HepG2 (cell line): ENCODE measurements around the gene TRIM25.

Experiments used
- CREB1 ChIP-seq, 2 experiments: fragments of 450-650 bp in 1 of 2; IDR thresholded peaks; 2 replicates each; pipeline ENCODE4 v1.6.1; 2016 to 2017; ENCODE audit warnings: control low read depth in 1 of 2, mild to moderate bottlenecking in 1 of 2, missing compliant biosample characterization in 1 of 2, missing genetic modification characterization in 1 of 2
- FOSL2 ChIP-seq: sonication (generic); formaldehyde crosslinking; IDR thresholded peaks from 2 replicates; pipeline ENCODE4 v1.4.0; 2020; ENCODE audit warnings: missing genetic modification reagents
- GTF2F1 ChIP-seq: fragments of 150-350 bp; IDR thresholded peaks from 2 replicates; pipeline ENCODE4 v1.6.1; 2014; ENCODE audit warnings: low read length
- KLF15 ChIP-seq: sonication (generic); formaldehyde crosslinking; IDR thresholded peaks from 2 replicates; pipeline ENCODE4 v1.8.1; 2023; ENCODE audit warnings: borderline replicate concordance, mild to moderate bottlenecking, inconsistent platforms, missing genetic modification reagents, mixed read lengths
- MAX ChIP-seq: IDR thresholded peaks from 2 replicates; pipeline ENCODE4 v1.6.1; 2012; ENCODE audit warnings: inconsistent platforms
- MEIS1 ChIP-seq: sonication (generic); formaldehyde crosslinking; IDR thresholded peaks from 2 replicates; pipeline ENCODE4 v1.9.0; 2021; ENCODE audit warnings: mild to moderate bottlenecking, missing genetic modification reagents, moderate library complexity, borderline replicate concordance
- MIER3 ChIP-seq: IDR thresholded peaks from 2 replicates; pipeline ENCODE4 v1.6.1; 2016; ENCODE audit warnings: missing compliant biosample characterization, borderline replicate concordance
- NR1H2 ChIP-seq: sonication (generic); formaldehyde crosslinking; IDR thresholded peaks from 2 replicates; pipeline ENCODE4 v1.8.1; 2022; ENCODE audit warnings: low read depth, missing genetic modification reagents, borderline replicate concordance
- SYNCRIP ChIP-seq: fragments of 200-400 bp; formaldehyde crosslinking; IDR thresholded peaks from 2 replicates; pipeline ENCODE4 v1.6.1; 2018; ENCODE audit warnings: mild to moderate bottlenecking, low read depth, low read length; ENCODE audit not compliant: insufficient read depth
- ZNF253 ChIP-seq: sonication (generic); formaldehyde crosslinking; IDR thresholded peaks from 2 replicates; pipeline ENCODE4 v1.8.0; 2022; ENCODE audit warnings: mild to moderate bottlenecking, missing genetic modification reagents, borderline replicate concordance
- ZNF3 ChIP-seq: IDR thresholded peaks from 2 replicates; pipeline ENCODE4 v1.7.0; 2017; ENCODE audit warnings: inconsistent platforms
- ZNF382 ChIP-seq: sonication (generic); formaldehyde crosslinking; IDR thresholded peaks from 2 replicates; pipeline ENCODE4 v1.5.0; 2020; ENCODE audit warnings: missing genetic modification reagents, mild to moderate bottlenecking, borderline replicate concordance
- TF ChIP-seq, protein P1 (sequence below): sonication (generic); formaldehyde crosslinking; IDR thresholded peaks from 2 replicates; pipeline ENCODE4 v1.8.1; 2023; ENCODE audit warnings: missing genetic modification reagents, inconsistent platforms, borderline replicate concordance
- TF ChIP-seq, protein P2 (sequence below): sonication (generic); formaldehyde crosslinking; IDR thresholded peaks from 2 replicates; pipeline ENCODE4 v1.5.0; 2020; ENCODE audit warnings: mild to moderate bottlenecking, missing genetic modification reagents, moderate library complexity

- TF ChIP-seq, protein P1, sequence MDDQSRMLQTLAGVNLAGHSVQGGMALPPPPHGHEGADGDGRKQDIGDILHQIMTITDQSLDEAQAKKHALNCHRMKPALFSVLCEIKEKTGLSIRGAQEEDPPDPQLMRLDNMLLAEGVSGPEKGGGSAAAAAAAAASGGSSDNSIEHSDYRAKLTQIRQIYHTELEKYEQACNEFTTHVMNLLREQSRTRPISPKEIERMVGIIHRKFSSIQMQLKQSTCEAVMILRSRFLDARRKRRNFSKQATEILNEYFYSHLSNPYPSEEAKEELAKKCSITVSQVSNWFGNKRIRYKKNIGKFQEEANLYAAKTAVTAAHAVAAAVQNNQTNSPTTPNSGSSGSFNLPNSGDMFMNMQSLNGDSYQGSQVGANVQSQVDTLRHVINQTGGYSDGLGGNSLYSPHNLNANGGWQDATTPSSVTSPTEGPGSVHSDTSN (CRISPR knock-in tag), result no peak
- TF ChIP-seq, protein P2, sequence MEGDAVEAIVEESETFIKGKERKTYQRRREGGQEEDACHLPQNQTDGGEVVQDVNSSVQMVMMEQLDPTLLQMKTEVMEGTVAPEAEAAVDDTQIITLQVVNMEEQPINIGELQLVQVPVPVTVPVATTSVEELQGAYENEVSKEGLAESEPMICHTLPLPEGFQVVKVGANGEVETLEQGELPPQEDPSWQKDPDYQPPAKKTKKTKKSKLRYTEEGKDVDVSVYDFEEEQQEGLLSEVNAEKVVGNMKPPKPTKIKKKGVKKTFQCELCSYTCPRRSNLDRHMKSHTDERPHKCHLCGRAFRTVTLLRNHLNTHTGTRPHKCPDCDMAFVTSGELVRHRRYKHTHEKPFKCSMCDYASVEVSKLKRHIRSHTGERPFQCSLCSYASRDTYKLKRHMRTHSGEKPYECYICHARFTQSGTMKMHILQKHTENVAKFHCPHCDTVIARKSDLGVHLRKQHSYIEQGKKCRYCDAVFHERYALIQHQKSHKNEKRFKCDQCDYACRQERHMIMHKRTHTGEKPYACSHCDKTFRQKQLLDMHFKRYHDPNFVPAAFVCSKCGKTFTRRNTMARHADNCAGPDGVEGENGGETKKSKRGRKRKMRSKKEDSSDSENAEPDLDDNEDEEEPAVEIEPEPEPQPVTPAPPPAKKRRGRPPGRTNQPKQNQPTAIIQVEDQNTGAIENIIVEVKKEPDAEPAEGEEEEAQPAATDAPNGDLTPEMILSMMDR (CRISPR knock-in tag), result no peak
- TF ChIP-seq ZNF382 (CRISPR knock-in tag) (no peak), CREB1 (IDR thresholded peaks at IDR 0.05) (no peak), CREB1 (CRISPR knock-in tag; IDR thresholded peaks at IDR 0.05) (no peak), GTF2F1 (no peak), SYNCRIP (no peak), FOSL2 (CRISPR knock-in tag) (no peak), MEIS1 (CRISPR knock-in tag) (peak; percentile 45; the same call in 1 of the 2 replicates), NR1H2 (no peak), MAX (no peak), KLF15 (CRISPR knock-in tag) (no peak), ZNF3 (CRISPR knock-in tag) (no peak), ZNF253 (CRISPR knock-in tag) (no peak), MIER3 (no peak)
These were observed 893 bp downstream of the TRIM25 start for GRCh38 chr17:56913000-56913311.
